ENCODE data around the gene MSI2.

DNA sequence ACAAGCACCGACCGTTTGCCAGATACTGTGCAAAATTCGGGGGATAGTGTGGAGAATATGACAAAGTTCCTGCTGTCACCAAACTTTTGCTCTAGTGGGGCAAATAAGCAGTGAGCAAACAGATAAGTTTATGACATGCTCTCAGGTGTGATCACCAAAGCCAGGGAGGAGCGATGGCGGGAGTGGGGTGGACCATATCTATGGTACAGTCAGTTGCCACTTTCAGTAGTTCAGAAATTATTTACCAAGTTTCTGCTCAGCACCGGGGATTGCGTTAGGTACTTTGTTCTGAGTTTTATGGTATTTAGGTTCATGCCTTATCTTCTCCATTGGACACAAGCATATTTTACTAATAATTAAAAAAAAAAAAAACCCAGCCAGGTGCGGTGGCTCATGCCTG is 11.9 kb downstream of the MSI2 start:
- TF ChIP-seq NFRKB (IDR thresholded peaks at IDR 0.05) = no peak
- TF ChIP-seq FOXA1 (IDR thresholded peaks at IDR 0.05) = no peak
- no peak for TF ChIP-seq SUZ12 (IDR thresholded peaks at IDR 0.05)
- no peak for TF ChIP-seq LEF1 (IDR thresholded peaks at IDR 0.05; ENCODE audit: borderline replicate concordance)
- no peak for TF ChIP-seq SP1 (IDR thresholded peaks at IDR 0.05)
- TF ChIP-seq ARNT (IDR thresholded peaks at IDR 0.05) = no peak

Measured in HEK293T (cell line).